HepG2 (cell line): Measurements from ENCODE around the gene ZNF26. TPM values are rescaled to one million over a fixed set of nuclear protein-coding genes. Genes with fewer than 3 reads are reported as not detected.
A peak's percentile ranks its signal among the peaks of the same experiment; 100 is the strongest.

Source experiments
- AGO1 ChIP-seq: fragments of 200-400 bp; formaldehyde crosslinking; IDR thresholded peaks from 2 replicates; pipeline ENCODE4 v1.6.1; 2017; ENCODE audit warnings: mild to moderate bottlenecking, low read depth, low read length, moderate library complexity; ENCODE audit not compliant: poor library complexity, severe bottlenecking
- AGO2 ChIP-seq: fragments of 200-400 bp; formaldehyde crosslinking; optimal IDR thresholded peaks from 2 replicates; pipeline ENCODE3; 2017; ENCODE audit warnings: mild to moderate bottlenecking, low read depth, low read length, moderate library complexity
- ATF6 ChIP-seq: sonication (generic); formaldehyde crosslinking; conservative IDR thresholded peaks from 2 replicates; pipeline ENCODE4 v1.4.0; 2020; ENCODE audit warnings: missing genetic modification reagents
- CENPX ChIP-seq: sonication (generic); formaldehyde crosslinking; IDR thresholded peaks from 2 replicates; pipeline ENCODE4 v1.9.0; 2021; ENCODE audit warnings: mild to moderate bottlenecking, missing genetic modification reagents, moderate library complexity
- ETS1 ChIP-seq: sonication (generic); formaldehyde crosslinking; IDR thresholded peaks from 2 replicates; pipeline ENCODE4 v1.4.0; 2020; ENCODE audit warnings: missing genetic modification reagents
- IRX3 ChIP-seq: sonication (generic); formaldehyde crosslinking; IDR thresholded peaks from 2 replicates; pipeline ENCODE4 v1.8.1; 2023; ENCODE audit warnings: mild to moderate bottlenecking, low read depth, missing genetic modification reagents, borderline replicate concordance
- PLRG1 ChIP-seq: fragments of 450-650 bp; conservative IDR thresholded peaks from 2 replicates; pipeline ENCODE4 v1.6.1; 2016
- PRDM10 ChIP-seq: sonication (generic); formaldehyde crosslinking; IDR thresholded peaks from 2 replicates; pipeline ENCODE4 v1.4.0; 2020; ENCODE audit warnings: low read depth, missing genetic modification reagents
- SATB2 ChIP-seq: sonication (generic); formaldehyde crosslinking; IDR thresholded peaks from 2 replicates; pipeline ENCODE4 v1.5.0; 2020; ENCODE audit warnings: missing genetic modification reagents
- SOX5 ChIP-seq: IDR thresholded peaks from 2 replicates; pipeline ENCODE4 v1.6.1; 2016; ENCODE audit warnings: borderline replicate concordance
- ZNF160 ChIP-seq: sonication (generic); formaldehyde crosslinking; IDR thresholded peaks from 2 replicates; pipeline ENCODE4 v1.8.0; 2022; ENCODE audit warnings: mild to moderate bottlenecking, inconsistent platforms, missing genetic modification reagents
- ZNF274 ChIP-seq: sonication (generic); formaldehyde crosslinking; IDR thresholded peaks from 2 replicates; pipeline ENCODE4 v1.5.1; 2020; ENCODE audit warnings: mild to moderate bottlenecking, missing genetic modification reagents
- ZNF598 ChIP-seq: sonication (generic); formaldehyde crosslinking; IDR thresholded peaks from 2 replicates; pipeline ENCODE4 v1.5.1; 2020; ENCODE audit warnings: mild to moderate bottlenecking, missing genetic modification reagents, borderline replicate concordance
- ZNF879 ChIP-seq: sonication (generic); formaldehyde crosslinking; IDR thresholded peaks from 2 replicates; pipeline ENCODE4 v1.8.1; 2023; ENCODE audit warnings: missing genetic modification reagents
- polyA plus RNA-seq, 8 experiments: library from polyadenylated mRNA; depleted of rRNA in 3 of 8; stranded (reverse) in 7 of 8; unstranded in 1 of 8; fragments of >200 nt; fragmentation: Illumina TruSeq in 4 of 8; extraction: Trizol in 4 of 8; gene quantifications; 2 replicates each; pipeline versions ENCODE4 v1.2.1 to v1.2.3, GENCODE V29; 2011 to 2016; ENCODE audit warnings: low read depth in 4 of 8, missing spikeins in 1 of 8, mixed read lengths in 1 of 8; ENCODE audit not compliant: insufficient read depth in 1 of 8
- total RNA-seq, 5 experiments: library from RNA; depleted of rRNA; stranded (reverse); fragments of >200 nt; fragmentation: Illumina TruSeq; extraction: Trizol; gene quantifications; 2 replicates each; pipeline ENCODE4 v1.2.3, GENCODE V29; 2016; ENCODE audit warnings: low read depth in 1 of 5
- TF ChIP-seq, protein P1 (sequence below): sonication (generic); formaldehyde crosslinking; IDR thresholded peaks from 2 replicates; pipeline ENCODE4 v1.4.0; 2020; ENCODE audit warnings: mild to moderate bottlenecking, missing genetic modification reagents, borderline replicate concordance
- TF ChIP-seq, protein P2 (sequence below): IDR thresholded peaks from 2 replicates; pipeline ENCODE4 v1.6.1; 2016; ENCODE audit warnings: control low read depth

Gene ZNF26
- total and polyA plus RNA-seq, 2 of the 13 experiments (the other 11 are each of a cell fraction or from before 2014, with no cell fraction given): 3.8 to 6.5 TPM

GRCh38 chr12:132956011-132956788 lies 30.0 kb upstream of the ZNF26 start, which contains the start of gene ZNF605 (continued):
- TF ChIP-seq, protein P1, sequence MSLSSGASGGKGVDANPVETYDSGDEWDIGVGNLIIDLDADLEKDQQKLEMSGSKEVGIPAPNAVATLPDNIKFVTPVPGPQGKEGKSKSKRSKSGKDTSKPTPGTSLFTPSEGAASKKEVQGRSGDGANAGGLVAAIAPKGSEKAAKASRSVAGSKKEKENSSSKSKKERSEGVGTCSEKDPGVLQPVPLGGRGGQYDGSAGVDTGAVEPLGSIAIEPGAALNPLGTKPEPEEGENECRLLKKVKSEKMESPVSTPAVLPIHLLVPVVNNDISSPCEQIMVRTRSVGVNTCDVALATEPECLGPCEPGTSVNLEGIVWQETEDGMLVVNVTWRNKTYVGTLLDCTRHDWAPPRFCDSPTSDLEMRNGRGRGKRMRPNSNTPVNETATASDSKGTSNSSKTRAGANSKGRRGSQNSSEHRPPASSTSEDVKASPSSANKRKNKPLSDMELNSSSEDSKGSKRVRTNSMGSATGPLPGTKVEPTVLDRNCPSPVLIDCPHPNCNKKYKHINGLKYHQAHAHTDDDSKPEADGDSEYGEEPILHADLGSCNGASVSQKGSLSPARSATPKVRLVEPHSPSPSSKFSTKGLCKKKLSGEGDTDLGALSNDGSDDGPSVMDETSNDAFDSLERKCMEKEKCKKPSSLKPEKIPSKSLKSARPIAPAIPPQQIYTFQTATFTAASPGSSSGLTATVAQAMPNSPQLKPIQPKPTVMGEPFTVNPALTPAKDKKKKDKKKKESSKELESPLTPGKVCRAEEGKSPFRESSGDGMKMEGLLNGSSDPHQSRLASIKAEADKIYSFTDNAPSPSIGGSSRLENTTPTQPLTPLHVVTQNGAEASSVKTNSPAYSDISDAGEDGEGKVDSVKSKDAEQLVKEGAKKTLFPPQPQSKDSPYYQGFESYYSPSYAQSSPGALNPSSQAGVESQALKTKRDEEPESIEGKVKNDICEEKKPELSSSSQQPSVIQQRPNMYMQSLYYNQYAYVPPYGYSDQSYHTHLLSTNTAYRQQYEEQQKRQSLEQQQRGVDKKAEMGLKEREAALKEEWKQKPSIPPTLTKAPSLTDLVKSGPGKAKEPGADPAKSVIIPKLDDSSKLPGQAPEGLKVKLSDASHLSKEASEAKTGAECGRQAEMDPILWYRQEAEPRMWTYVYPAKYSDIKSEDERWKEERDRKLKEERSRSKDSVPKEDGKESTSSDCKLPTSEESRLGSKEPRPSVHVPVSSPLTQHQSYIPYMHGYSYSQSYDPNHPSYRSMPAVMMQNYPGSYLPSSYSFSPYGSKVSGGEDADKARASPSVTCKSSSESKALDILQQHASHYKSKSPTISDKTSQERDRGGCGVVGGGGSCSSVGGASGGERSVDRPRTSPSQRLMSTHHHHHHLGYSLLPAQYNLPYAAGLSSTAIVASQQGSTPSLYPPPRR (CRISPR knock-in tag): no peak
- no peak for TF ChIP-seq ZNF598 (CRISPR knock-in tag)
- no peak for TF ChIP-seq PRDM10 (CRISPR knock-in tag)
- TF ChIP-seq SATB2: peak; percentile 74; the same call in 1 of the 2 replicates
- no peak; the same call in 1 of the 2 replicates for TF ChIP-seq ZNF160 (CRISPR knock-in tag)
- no peak for TF ChIP-seq ATF6 (CRISPR knock-in tag)
- TF ChIP-seq AGO1: peak; percentile 15
- TF ChIP-seq, protein P2, sequence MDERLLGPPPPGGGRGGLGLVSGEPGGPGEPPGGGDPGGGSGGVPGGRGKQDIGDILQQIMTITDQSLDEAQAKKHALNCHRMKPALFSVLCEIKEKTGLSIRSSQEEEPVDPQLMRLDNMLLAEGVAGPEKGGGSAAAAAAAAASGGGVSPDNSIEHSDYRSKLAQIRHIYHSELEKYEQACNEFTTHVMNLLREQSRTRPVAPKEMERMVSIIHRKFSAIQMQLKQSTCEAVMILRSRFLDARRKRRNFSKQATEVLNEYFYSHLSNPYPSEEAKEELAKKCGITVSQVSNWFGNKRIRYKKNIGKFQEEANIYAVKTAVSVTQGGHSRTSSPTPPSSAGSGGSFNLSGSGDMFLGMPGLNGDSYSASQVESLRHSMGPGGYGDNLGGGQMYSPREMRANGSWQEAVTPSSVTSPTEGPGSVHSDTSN (CRISPR knock-in tag): no peak
- peak; percentile 50 for TF ChIP-seq ZNF274 (CRISPR knock-in tag)
- TF ChIP-seq SOX5 (CRISPR knock-in tag): no peak
- 0 out of 2 replicates have a peak, but pooled peaks have one; percentile 64 for TF ChIP-seq IRX3 (CRISPR knock-in tag)
- no peak for TF ChIP-seq PLRG1
- no peak for TF ChIP-seq AGO2
- no peak for TF ChIP-seq ZNF879
- TF ChIP-seq CENPX: no peak
- TF ChIP-seq ETS1: no peak
